ENCODE measurements around the gene GLRX2.

DNA sequence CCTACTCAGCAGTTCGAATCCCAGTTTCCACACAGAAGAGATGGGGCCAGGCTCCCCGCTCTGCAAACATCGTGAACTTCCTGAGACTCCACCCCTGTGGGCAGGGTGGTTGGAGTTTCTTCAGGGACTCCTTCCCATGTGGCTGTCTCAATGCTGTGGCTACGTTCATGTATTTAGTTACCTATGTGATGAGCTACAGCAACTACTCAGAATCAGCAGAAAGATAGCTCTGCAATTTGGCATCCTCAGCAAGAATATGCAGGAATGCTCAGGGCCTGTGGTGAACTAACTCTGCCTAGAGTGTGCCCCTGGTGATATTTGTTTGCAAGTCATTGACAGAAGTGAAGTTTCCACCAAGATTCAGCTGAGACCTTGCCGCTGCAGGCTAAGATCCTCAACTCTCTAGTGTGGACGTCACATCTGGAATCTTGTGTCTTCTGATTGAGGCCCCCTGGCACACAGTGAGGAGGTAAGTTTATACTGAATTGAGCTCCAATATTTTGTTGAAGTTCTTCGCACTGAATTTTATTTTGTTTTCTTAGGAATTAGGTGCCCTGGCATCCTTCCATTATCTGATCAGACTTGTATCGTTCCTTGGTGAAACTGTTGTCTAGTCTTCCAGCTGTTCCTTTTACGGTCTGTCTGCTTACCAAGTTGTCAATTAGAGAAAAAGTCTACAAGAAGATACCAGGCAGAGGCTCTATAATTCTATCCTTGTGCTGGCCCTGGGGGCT lies 8.2 kb upstream of the GLRX2 start:
- TF ChIP-seq, protein P1, sequence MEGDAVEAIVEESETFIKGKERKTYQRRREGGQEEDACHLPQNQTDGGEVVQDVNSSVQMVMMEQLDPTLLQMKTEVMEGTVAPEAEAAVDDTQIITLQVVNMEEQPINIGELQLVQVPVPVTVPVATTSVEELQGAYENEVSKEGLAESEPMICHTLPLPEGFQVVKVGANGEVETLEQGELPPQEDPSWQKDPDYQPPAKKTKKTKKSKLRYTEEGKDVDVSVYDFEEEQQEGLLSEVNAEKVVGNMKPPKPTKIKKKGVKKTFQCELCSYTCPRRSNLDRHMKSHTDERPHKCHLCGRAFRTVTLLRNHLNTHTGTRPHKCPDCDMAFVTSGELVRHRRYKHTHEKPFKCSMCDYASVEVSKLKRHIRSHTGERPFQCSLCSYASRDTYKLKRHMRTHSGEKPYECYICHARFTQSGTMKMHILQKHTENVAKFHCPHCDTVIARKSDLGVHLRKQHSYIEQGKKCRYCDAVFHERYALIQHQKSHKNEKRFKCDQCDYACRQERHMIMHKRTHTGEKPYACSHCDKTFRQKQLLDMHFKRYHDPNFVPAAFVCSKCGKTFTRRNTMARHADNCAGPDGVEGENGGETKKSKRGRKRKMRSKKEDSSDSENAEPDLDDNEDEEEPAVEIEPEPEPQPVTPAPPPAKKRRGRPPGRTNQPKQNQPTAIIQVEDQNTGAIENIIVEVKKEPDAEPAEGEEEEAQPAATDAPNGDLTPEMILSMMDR (conservative IDR thresholded peaks at IDR 0.05 in 1 of 2, IDR thresholded peaks at IDR 0.05 in 1 of 2; ENCODE audit: low read depth in 1 of 2, low read length in 2 of 2): no peak
- TF ChIP-seq EZH2 (IDR thresholded peaks at IDR 0.05; ENCODE audit: low read length, missing control alignments): no peak
